ENCODE data around the gene BST1.
"Not testable (repeated sequence)": the region's sequence is repeated elsewhere in the genome, so short reads cannot be mapped to it uniquely, and the experiment has no call there.

The BST1 gene

DNA sequence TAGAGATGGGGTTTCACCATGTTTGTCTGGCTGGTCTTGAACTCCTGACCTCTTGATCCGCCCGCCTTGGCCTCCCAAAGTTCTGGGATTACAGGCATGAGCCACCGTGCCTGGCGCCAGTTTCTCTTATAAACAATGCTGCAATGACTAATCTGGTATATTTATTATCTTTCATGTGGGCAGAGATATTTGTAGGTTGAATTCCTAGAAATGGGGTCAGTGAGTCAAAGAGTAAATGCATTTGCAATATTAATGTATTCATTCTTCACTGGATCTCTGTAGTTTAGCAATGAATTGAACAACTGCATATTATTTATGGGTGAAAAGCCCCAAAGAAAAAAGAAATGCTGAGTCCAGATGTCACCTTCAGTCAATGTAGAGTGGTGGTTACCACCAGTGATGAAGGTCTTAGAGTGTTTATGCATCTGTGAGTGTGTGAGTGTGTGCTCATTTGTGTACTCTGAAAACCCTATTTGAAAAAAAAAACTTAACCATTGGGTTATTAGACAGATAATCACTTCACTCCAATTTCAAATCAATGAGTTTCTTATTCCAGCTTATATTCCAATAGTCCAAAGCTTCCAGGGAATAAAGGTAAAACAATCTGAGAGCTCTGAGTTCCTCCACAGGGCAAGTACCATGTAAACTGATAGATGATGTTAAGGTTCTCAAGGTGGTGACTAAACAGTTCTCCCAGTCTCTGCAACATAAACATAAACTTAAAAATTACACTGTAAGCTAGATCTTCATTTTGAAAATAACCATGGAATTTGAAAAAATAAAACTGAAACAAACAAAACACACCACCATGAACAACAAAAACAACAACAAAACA lies 52.7 kb downstream of the BST1 start:
- DNase-seq, result no peak
- TF ChIP-seq POLR2A (IDR thresholded peaks at IDR 0.05; ENCODE audit: low read length), result no peak
- no peak for TF ChIP-seq GATA1 (IDR thresholded peaks at IDR 0.05; ENCODE audit: low read depth, low read length)

GRCh38 chr4:15756361-15756861 lies 53.5 kb downstream of the BST1 start:
- no peak for DNase-seq
- TF ChIP-seq POLR2A (IDR thresholded peaks at IDR 0.05; ENCODE audit: low read length) (no peak), GATA1 (IDR thresholded peaks at IDR 0.05; ENCODE audit: low read depth, low read length) (no peak)

GRCh38 chr4:15757054-15757453 lies 54.2 kb downstream of the BST1 start:
- no peak for DNase-seq
- TF ChIP-seq GATA1 (IDR thresholded peaks at IDR 0.05; ENCODE audit: low read depth, low read length) (no peak), POLR2A (IDR thresholded peaks at IDR 0.05; ENCODE audit: low read length) (no peak)

- TF ChIP-seq GATA1 (IDR thresholded peaks at IDR 0.05; ENCODE audit: low read depth, low read length) (no peak), POLR2A (IDR thresholded peaks at IDR 0.05; ENCODE audit: low read length) (no peak)
- no peak for DNase-seq
Measured at GRCh38 chr4:15758294-15758693, 55.4 kb downstream of the BST1 start.

- DNase-seq, result not testable (repeated sequence)
Measured at GRCh38 chr4:15762460-15762859, 59.6 kb downstream of the BST1 start.

DNA sequence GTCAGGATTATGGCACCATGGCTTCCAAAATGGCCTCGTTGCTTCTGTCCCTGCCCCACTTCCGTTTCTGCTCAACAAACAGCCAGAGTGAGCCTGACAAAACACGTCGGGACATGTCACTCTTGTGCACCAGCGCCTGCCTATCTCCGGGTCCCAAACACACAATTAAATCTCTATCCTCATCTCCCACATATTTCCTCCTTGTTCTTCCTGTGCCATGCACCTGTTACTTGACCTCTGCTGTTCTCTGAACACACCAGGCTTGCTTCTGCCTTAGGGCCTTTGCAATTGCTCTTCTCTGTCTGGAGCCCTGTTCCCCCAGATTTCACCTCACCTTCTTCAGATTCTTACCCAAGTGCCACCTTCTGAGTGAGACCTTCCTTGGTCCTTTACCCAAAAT lies 62.5 kb downstream of the BST1 start:
- no peak for TF ChIP-seq GATA1 (IDR thresholded peaks at IDR 0.05; ENCODE audit: low read depth, low read length)
- no peak for TF ChIP-seq POLR2A (IDR thresholded peaks at IDR 0.05; ENCODE audit: low read length)
- no peak for DNase-seq

DNA sequence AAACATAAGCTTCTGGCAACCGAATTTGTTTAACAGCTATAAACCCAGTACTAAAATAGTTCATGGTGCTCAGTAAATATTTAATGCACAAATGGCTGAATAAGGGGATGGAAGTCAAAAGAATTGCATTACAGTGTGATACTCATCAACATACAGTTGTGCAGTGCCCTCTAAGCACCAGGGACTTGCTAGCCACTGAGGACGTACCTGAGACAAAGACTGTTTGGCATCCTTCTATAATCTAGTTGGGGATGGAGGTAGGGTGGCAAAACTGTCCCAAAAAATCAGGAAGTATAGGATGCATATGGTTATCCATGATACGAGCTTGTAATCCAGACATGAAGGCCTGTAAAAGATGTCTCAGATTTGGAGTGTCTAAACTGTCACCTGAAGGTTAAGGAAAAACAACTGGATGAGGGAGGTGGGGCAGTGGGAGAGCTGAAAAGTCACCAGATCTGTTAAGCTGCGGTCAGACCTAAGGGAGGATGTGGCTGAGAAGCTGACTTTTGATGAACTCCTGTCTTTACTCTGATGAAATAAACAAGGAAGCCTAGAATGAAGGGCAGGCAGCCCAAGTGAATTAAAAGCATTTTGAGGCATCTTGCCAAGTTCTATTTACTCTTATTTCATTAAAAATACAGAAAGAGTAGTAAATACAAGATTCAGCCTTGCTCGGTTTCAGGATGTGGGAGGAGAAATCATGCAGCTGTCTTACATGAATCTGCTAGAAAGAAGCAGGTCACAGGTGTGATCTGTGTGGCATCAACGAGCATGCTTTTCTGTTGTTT lies 63.2 kb downstream of the BST1 start:
- no peak for TF ChIP-seq POLR2A (IDR thresholded peaks at IDR 0.05; ENCODE audit: low read length)
- no peak for TF ChIP-seq GATA1 (IDR thresholded peaks at IDR 0.05; ENCODE audit: low read depth, low read length)
- DNase-seq, result no peak

DNA sequence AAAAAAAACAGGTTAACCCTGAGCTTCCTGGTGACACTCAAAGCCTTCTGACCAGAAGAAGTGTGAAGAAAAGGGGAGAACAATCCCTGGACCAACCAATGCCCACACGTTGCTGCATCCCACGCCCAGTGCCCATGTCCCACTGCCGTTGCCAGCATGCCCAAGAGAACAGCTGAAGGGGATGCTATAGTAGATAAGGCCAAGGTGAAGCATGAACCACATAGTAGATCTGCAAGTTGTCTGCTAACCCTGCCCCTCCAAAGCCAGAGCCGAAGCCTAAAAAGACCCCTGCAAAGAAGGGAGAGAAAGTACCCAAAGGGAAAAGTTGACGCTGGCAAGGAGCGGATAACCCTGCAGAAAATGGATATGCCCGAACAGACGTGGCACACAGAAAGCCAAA lies 64.0 kb downstream of the BST1 start:
- DNase-seq, result no peak
- TF ChIP-seq GATA1 (IDR thresholded peaks at IDR 0.05; ENCODE audit: low read depth, low read length) (no peak), POLR2A (IDR thresholded peaks at IDR 0.05; ENCODE audit: low read length) (no peak)

GRCh38 chr4:15769202-15769601 lies 66.3 kb downstream of the BST1 start:
- DNase-seq, result no peak
- TF ChIP-seq POLR2A (IDR thresholded peaks at IDR 0.05; ENCODE audit: low read length), result no peak
- TF ChIP-seq GATA1 (IDR thresholded peaks at IDR 0.05; ENCODE audit: low read depth, low read length), result no peak

DNA sequence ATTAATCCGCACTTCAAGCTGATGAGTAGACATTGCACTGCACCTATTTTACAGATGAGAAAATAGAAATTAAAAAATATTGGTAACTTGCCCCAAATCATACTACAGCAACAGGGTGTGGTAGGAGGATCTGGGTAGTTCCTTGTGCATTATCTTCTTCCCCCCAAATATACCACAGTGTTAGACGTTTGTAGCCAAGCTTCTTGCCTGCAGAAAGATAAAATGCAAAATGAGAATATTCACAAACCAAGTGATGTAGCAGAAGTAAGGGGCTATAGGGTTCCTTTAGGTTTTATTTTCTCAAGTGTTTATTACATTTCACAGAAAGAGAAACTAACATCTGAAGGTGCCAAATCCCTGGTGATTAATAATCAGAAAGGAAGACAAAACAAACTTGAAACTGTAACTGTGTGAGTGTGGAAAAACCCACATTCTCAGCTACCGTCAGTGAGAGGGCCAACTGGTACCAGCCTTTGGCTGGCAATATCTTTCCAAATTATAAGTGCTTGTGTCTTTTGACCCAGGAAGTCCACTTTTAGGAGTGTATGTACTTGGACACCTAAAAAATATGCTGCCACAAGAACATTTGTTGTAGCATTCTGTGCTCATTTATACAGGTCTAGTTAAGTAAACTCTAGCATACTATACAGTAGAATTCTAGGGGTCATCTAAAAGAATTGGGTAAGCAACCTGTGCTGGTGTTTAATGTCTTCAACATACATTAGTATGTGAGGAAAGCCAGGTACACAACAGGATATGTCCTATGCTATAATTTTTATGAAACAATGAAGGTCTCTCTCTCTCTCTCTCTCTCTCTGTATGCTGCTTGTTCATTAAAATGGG lies 68.6 kb downstream of the BST1 start:
- no peak for DNase-seq
- TF ChIP-seq POLR2A (IDR thresholded peaks at IDR 0.05; ENCODE audit: low read length), result no peak
- no peak for TF ChIP-seq GATA1 (IDR thresholded peaks at IDR 0.05; ENCODE audit: low read depth, low read length)

GRCh38 chr4:15774020-15774420 lies 71.2 kb downstream of the BST1 start:
- TF ChIP-seq POLR2A (IDR thresholded peaks at IDR 0.05; ENCODE audit: low read length) (no peak), GATA1 (IDR thresholded peaks at IDR 0.05; ENCODE audit: low read depth, low read length) (no peak)
- DNase-seq, result no peak

GRCh38 chr4:15776871-15777648 lies 74.2 kb downstream of the BST1 start:
- TF ChIP-seq GATA1 (IDR thresholded peaks at IDR 0.05; ENCODE audit: low read depth, low read length) (no peak), POLR2A (IDR thresholded peaks at IDR 0.05; ENCODE audit: low read length) (no peak)
- DNase-seq, result no peak

DNA sequence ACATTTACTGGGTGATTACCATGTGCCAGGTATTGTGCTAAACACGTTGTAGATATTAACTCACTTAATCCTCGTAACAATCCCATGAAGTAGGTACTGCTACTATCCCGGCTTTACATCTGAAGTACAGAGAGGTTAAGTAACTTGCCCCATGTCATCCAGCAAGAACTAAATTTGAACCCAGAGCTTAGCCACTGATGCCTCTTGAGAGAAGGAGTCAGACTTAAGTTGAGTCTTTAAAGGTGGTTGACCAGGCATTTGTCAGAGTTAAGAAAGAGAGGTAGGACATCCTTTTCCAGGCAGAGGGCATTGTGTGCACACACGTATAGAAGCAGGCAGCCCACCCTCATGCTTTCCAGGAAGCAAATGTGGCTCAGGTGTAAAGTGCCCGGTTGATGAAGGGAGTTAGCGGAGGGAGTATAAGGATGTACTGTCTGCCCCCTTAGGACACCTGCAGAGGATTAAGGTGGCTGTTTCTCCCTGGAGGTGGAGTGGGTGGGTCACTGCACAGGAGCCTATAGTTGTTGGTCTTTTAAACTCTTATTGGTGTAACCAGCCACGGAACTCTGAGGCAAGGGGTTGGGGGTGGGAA lies 74.9 kb downstream of the BST1 start:
- TF ChIP-seq POLR2A (IDR thresholded peaks at IDR 0.05; ENCODE audit: low read length) (no peak), GATA1 (IDR thresholded peaks at IDR 0.05; ENCODE audit: low read depth, low read length) (no peak)
- DNase-seq, result no peak

Measured in erythroblast (primary cell).